Esophagus (tissue), 2 donors: ENCODE results near the gene CLEC2B. TPM values are rescaled to one million over a fixed set of nuclear protein-coding genes. Genes with fewer than 3 reads are reported as not detected.
"Not testable (repeated sequence)": the region's sequence is repeated elsewhere in the genome, so short reads cannot be mapped to it uniquely, and the experiment has no call there.

Source experiments
- H3K27ac ChIP-seq, 2 donors: one replicate each; pipeline ENCODE4 v1.5.1; 2013; ENCODE audit warnings: low read depth in 2 of 2, mild to moderate bottlenecking in 2 of 2, inconsistent platforms in 1 of 2, low read length in 1 of 2, moderate library complexity in 1 of 2
- H3K27me3 ChIP-seq, 2 donors: one replicate each; pipeline ENCODE4 v1.6.1; 2013; ENCODE audit warnings: low read length in 2 of 2, control low read depth in 1 of 2, mild to moderate bottlenecking in 1 of 2; ENCODE audit not compliant: insufficient read depth in 2 of 2, control insufficient read depth in 1 of 2
- H3K36me3 ChIP-seq, 2 donors: one replicate each; pipeline ENCODE4 v1.6.1; 2013; ENCODE audit warnings: low read length in 1 of 2; ENCODE audit not compliant: control insufficient read depth in 2 of 2, insufficient read depth in 2 of 2
- H3K4me1 ChIP-seq, 2 donors: one replicate each; pipeline ENCODE4 v1.6.1; 2013; ENCODE audit warnings: low read length in 1 of 2; ENCODE audit not compliant: control insufficient read depth in 2 of 2, insufficient read depth in 2 of 2
- H3K4me3 ChIP-seq, 2 donors: one replicate each; pipeline ENCODE4 v1.5.1; 2013; ENCODE audit warnings: low read length in 2 of 2, mild to moderate bottlenecking in 2 of 2, low read depth in 1 of 2, moderate library complexity in 1 of 2
- H3K9me3 ChIP-seq, 2 donors: one replicate each; pipeline ENCODE4 v1.6.1; 2013; ENCODE audit warnings: mild to moderate bottlenecking in 2 of 2, low read depth in 1 of 2, low read length in 1 of 2, moderate library complexity in 1 of 2; ENCODE audit not compliant: control insufficient read depth in 2 of 2, insufficient read depth in 1 of 2
- WGBS, 2 donors: extraction: QIAGEN DNeasy Blood & Tissue Kit; methylation state at CpG; one replicate each; pipeline ENCODE4 v1.1.7; 2013; 5-methylcytosine and 5-hydroxymethylcytosine counted together
- polyA plus RNA-seq, 2 donors: library from polyadenylated mRNA; stranded (reverse); fragments of 200-250 nt; gene quantifications; one replicate each; pipeline ENCODE4 v1.2.3, GENCODE V29; 2013
- donor health status: healthy with polysubstance abuse.
- donor health status: Bipolar disorder and iron deficiency.

The CLEC2B gene
- polyA plus RNA-seq, 2 donors, result 8.3 to 12.8 TPM

DNA sequence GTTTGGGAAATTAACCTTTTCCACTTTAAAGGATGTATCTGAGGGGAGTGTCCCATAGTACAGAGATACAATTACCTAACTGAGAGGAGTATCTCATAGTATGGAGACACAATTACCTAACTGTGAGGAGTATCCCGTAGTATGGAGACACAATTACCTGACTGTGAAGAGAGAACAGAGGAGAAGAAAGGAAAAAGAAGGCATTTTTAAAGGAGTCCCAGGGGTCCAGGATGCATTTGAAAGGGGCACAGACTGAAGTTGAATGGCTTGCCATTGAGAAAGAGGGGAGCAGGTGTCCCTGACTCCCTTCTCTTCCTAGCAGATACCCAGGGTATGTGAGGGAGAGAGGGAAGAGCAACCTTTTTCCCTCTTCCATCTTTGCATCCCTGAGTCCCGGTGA, 30.1 kb upstream of the CLEC2B start:
- Histone ChIP-seq H3K27me3 (no peaks in the 10 kb centered on the region), H3K4me3 (no peak overlapping the region), H3K4me1 (no peaks in the 10 kb centered on the region), H3K27ac (no peak overlapping the region), H3K36me3 (no peaks in the 10 kb centered on the region), H3K9me3 (peaks cover under 1 to 2% of the 10 kb centered on the region in 2 donors)
- WGBS, 2 donors, result 94% methylated on average over 2 of the region's 2 CpGs

- Histone ChIP-seq H3K27ac (no peak overlapping the region), H3K4me3 (no peak overlapping the region), H3K27me3 (no peaks in the 10 kb centered on the region), H3K36me3 (no peaks in the 10 kb centered on the region), H3K4me1 (no peaks in the 10 kb centered on the region), H3K9me3 (peaks cover 2% of the 10 kb centered on the region in 2 donors)
- 49 to 50% methylated on average over 6 of the region's 6 CpGs for WGBS, 2 donors
Measured at GRCh38 chr12:9897535-9897934, 28.4 kb upstream of the CLEC2B start.

DNA sequence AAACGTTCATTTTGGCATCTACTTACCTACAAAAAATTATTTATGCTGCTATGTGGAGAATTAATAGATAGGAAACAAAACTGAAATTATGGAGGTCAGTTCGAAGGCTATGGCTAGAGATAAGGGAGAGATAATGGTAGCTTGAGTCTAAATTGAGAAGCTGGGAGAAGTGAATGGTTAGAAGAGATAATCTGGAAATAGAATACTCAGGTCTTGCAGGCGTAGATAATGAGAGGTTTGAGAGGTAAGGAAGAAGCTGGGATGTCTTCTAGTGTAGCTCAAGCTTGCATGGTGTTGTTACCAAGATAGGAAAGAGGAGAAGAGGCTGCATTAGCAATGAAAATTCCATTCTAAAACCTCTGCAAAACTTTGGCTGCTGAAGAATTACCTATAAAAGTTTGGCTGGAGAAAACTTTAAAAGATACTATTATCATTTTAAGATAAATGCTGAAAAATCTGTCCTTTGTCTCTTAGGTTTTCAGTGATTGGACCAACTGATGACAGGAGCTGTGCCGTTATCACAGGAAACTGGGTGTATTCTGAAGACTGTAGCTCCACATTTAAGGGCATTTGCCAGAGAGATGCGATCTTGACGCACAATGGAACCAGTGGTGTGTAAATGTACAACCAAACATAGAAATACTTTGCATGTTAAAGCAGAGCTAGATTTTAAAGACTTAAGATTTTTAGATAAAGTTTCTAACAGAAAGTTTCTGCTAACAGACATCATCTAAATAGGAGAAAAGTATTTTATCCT, 26.2 kb upstream of the CLEC2B start:
- peaks cover 0 to 2% of the 10 kb centered on the region in 2 donors for H3K9me3 ChIP-seq
- no peak overlapping the region for H3K27ac ChIP-seq
- H3K27me3 ChIP-seq, result no peaks in the 10 kb centered on the region
- no peaks in the 10 kb centered on the region for H3K4me1 ChIP-seq
- WGBS, 2 donors, result 80 to 84% methylated on average over 6 of the region's 6 CpGs
- no peak overlapping the region for H3K4me3 ChIP-seq
- no peaks in the 10 kb centered on the region for H3K36me3 ChIP-seq

DNA sequence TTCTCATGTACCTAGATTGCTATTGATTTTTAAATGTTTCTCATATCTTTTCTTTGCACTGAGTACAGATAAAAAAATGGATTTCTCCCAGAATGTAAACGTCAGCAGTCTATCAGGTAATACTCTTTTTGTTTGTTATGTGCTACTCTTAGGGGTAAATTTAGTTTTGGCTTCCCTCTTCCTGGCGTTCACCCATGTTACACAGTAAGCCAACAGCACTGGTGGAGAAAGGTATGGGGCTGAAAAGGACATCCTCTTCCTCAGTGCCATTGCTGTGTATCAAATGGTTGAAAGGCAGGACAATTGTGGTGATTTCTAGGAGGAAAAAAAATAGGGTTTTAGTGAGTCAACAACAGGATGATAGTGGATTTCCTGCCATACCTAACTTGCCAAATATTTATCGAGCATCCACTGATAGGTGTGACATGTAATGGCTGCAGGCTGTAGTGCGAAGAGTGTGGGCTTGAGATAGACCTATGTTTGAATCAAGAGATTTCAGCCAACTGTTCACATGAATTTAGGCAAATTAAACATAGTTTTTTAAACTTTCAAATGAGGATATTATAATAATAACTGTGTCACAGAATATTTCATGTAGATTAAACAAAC, 19.6 kb upstream of the CLEC2B start:
- no peak overlapping the region for H3K27ac ChIP-seq

DNA sequence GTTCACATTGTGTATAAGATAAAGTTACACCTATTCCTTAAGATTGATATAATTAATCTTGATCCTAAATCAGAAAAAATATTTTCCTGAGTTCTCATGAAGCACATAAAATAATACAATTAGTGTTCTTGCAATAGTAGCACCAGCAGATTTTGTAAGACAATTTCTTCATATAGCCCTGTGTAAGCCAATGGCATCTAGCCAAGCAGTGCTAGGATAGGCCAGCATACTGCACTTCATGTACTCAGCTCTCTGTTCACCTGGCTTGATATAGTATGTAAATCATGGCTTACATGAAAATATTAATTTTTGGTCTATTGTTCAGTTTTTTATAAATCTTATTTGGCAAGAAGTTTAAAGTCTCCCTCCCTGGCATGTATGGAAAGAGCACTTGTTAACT, 14.0 kb upstream of the CLEC2B start:
- H3K9me3 ChIP-seq, result no peaks in the 10 kb centered on the region
- no peaks in the 10 kb centered on the region for H3K4me1 ChIP-seq
- no peaks in the 10 kb centered on the region for H3K36me3 ChIP-seq
- H3K27me3 ChIP-seq, result no peaks in the 10 kb centered on the region
- no peak overlapping the region for H3K4me3 ChIP-seq
- H3K27ac ChIP-seq, result no peak overlapping the region

More for the DNA sequence above, 19.6 kb upstream of the CLEC2B start:
- H3K4me3 ChIP-seq, result no peak overlapping the region
- H3K4me1 ChIP-seq, result no peaks in the 10 kb centered on the region
- WGBS, 2 donors, result 44 to 46% methylated on average over 4 of the region's 4 CpGs
- H3K9me3 ChIP-seq, result no peaks in the 10 kb centered on the region
- H3K36me3 ChIP-seq, result no peaks in the 10 kb centered on the region
- no peaks in the 10 kb centered on the region for H3K27me3 ChIP-seq

DNA sequence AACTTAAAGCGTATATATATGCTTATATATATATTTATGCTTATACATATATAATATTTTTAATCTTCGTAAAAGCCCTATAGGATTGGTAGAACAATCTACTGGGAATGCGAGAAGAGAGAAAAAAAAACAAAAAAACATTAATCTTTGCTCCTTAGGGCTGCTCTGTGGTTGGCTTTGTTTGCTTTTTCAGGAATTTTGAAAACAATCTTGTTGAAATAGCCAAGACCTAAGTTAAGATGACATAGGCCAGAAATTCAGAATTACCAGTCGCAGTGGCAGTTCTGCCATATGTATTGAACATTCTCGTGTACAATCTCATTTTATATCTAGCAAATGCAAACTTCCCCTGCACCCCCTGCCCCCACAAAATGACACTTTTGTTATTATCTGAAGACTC, 12.8 kb upstream of the CLEC2B start:
- H3K27ac ChIP-seq, result no peak overlapping the region
- no peaks in the 10 kb centered on the region for H3K27me3 ChIP-seq
- no peaks in the 10 kb centered on the region for H3K4me1 ChIP-seq
- no peaks in the 10 kb centered on the region for H3K9me3 ChIP-seq
- H3K4me3 ChIP-seq, result no peak overlapping the region
- no peaks in the 10 kb centered on the region for H3K36me3 ChIP-seq
- WGBS, 2 donors, result 85 to 86% methylated on average over 5 of the region's 5 CpGs

DNA sequence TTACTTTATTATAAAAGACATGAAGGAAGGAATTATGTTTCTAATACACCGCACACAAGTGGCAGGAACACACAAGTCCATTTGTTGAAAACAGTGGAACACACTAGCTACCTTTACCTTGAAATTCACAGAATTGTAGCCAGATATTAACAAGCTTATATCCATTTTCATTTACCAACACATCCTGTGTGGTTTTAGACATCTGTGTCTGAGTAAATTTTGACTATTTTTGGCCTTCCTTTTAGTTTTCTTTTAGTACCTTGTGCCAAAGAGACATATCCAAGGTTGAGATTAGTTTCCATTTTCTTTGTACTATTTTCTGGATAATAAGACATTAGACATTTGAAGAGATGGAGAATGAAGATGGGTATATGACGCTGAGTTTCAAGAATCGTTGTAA, 12.1 kb upstream of the CLEC2B start, which contains the start of gene KLRF2:
KLRF2 (plus strand) TSS at position 244 of the 400 bp plus-strand sequence; CDS start at position 351, 107 bp downstream.
- no peaks in the 10 kb centered on the region for H3K4me1 ChIP-seq
- H3K27ac ChIP-seq, result no peak within 1 kb of the TSS
- no peaks in the 10 kb centered on the region for H3K36me3 ChIP-seq
- H3K4me3 ChIP-seq, result no peak within 1 kb of the TSS
- no peaks in the 10 kb centered on the region for H3K9me3 ChIP-seq
- H3K27me3 ChIP-seq, result no peaks in the 10 kb centered on the region
- 96 to 97% methylated on average over 3 of the region's 3 CpGs for WGBS, 2 donors

- Histone ChIP-seq H3K27me3 (no peaks in the 10 kb centered on the region), H3K4me1 (no peaks in the 10 kb centered on the region), H3K27ac (no peak overlapping the region), H3K9me3 (no peaks in the 10 kb centered on the region), H3K36me3 (no peaks in the 10 kb centered on the region), H3K4me3 (no peak overlapping the region)
- WGBS, 2 donors, result 76 to 81% methylated on average over 4 of the region's 4 CpGs
Measured at GRCh38 chr12:9880532-9881078, 11.5 kb upstream of the CLEC2B start.

DNA sequence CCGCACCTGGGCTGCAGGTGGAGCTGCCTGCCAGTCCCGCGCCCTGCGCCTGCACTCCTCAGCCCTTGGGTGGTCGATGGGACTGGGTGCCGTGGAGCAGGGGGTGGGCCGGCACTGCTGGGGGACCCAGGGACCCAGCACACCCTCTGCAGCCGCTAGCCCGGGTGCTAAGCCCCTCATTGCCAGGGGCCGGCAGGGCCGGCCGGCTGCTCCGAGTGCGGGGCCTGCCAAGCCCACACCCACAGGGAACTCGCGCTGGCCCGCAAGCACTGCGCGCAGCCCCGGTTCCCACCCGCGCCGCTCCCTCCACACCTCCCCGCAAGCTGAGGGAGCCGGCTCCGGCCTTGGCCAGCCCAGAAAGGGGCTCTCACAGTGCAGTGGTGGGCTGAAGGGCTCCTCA, 7.0 kb upstream of the CLEC2B start:
- not testable (repeated sequence) for H3K9me3 ChIP-seq, H3K36me3 ChIP-seq, H3K4me1 ChIP-seq, H3K27ac ChIP-seq, H3K27me3 ChIP-seq, H3K4me3 ChIP-seq
- 97 to 98% methylated on average over 21 to 26 of the region's 26 CpGs for WGBS, 2 donors
